ENCODE results near the gene C1QTNF2. TPM values are rescaled to one million over a fixed set of nuclear protein-coding genes. Genes with fewer than 3 reads are reported as not detected.

The C1QTNF2 gene
- total RNA-seq, 1 donor from 2014 or later = 0.14 TPM

GRCh38 chr5:160379511-160379910 lies 9.1 kb upstream of the C1QTNF2 start:
- Mint-ChIP-seq H3K36me3 (ENCODE audit: insufficient read depth) (no peaks in the 10 kb centered on the region), H3K4me1 (ENCODE audit: low read depth) (no peaks in the 10 kb centered on the region), H3K27me3 (peaks cover 10% of the 10 kb centered on the region), H3K9me3 (ENCODE audit: low read depth) (no peaks in the 10 kb centered on the region), H3K4me3 (ENCODE audit: low read depth) (no peak overlapping the region), H3K27ac (no peak overlapping the region)
- no peak for DNase-seq (ENCODE audit: low spot score, unreplicated experiment)
- no peak for TF ChIP-seq CTCF (IDR thresholded peaks at IDR 0.05; ENCODE audit: unreplicated experiment)

GRCh38 chr5:160378330-160378729 lies 7.9 kb upstream of the C1QTNF2 start:
- H3K4me3 Mint-ChIP-seq (ENCODE audit: low read depth) = no peak overlapping the region
- peaks cover 17% of the 10 kb centered on the region for H3K27me3 Mint-ChIP-seq
- TF ChIP-seq CTCF (IDR thresholded peaks at IDR 0.05; ENCODE audit: unreplicated experiment) = no peak
- H3K9me3 Mint-ChIP-seq (ENCODE audit: low read depth) = no peaks in the 10 kb centered on the region
- H3K27ac Mint-ChIP-seq = no peak overlapping the region
- H3K4me1 Mint-ChIP-seq (ENCODE audit: low read depth) = no peaks in the 10 kb centered on the region
- no peak for DNase-seq (ENCODE audit: low spot score, unreplicated experiment)
- H3K36me3 Mint-ChIP-seq (ENCODE audit: insufficient read depth) = no peaks in the 10 kb centered on the region

- no peak overlapping the region for H3K27ac Mint-ChIP-seq
- H3K36me3 Mint-ChIP-seq (ENCODE audit: insufficient read depth) = no peaks in the 10 kb centered on the region
- H3K9me3 Mint-ChIP-seq (ENCODE audit: low read depth) = no peaks in the 10 kb centered on the region
Measured at GRCh38 chr5:160377651-160378050, 7.2 kb upstream of the C1QTNF2 start.

GRCh38 chr5:160376416-160376815 lies 6.0 kb upstream of the C1QTNF2 start:
- H3K27ac Mint-ChIP-seq = no peak overlapping the region
- H3K4me3 Mint-ChIP-seq (ENCODE audit: low read depth) = no peak overlapping the region
- peaks cover 36% of the 10 kb centered on the region for H3K27me3 Mint-ChIP-seq
- TF ChIP-seq CTCF (IDR thresholded peaks at IDR 0.05; ENCODE audit: unreplicated experiment) = no peak
- DNase-seq (ENCODE audit: low spot score, unreplicated experiment) = no peak
- H3K36me3 Mint-ChIP-seq (ENCODE audit: insufficient read depth) = no peaks in the 10 kb centered on the region
- no peaks in the 10 kb centered on the region for H3K4me1 Mint-ChIP-seq (ENCODE audit: low read depth)
- H3K9me3 Mint-ChIP-seq (ENCODE audit: low read depth) = no peaks in the 10 kb centered on the region

More at GRCh38 chr5:160377651-160378050, 7.2 kb upstream of the C1QTNF2 start:
- Mint-ChIP-seq H3K4me3 (ENCODE audit: low read depth) (no peak overlapping the region), H3K4me1 (ENCODE audit: low read depth) (no peaks in the 10 kb centered on the region), H3K27me3 (peaks cover 24% of the 10 kb centered on the region)
- TF ChIP-seq CTCF (IDR thresholded peaks at IDR 0.05; ENCODE audit: unreplicated experiment) = no peak
- no peak for DNase-seq (ENCODE audit: low spot score, unreplicated experiment)

GRCh38 chr5:160375701-160376100 lies 5.3 kb upstream of the C1QTNF2 start:
- Mint-ChIP-seq H3K27me3 (peaks cover 43% of the 10 kb centered on the region), H3K4me3 (ENCODE audit: low read depth) (no peak overlapping the region), H3K4me1 (ENCODE audit: low read depth) (no peaks in the 10 kb centered on the region), H3K36me3 (ENCODE audit: insufficient read depth) (no peaks in the 10 kb centered on the region), H3K27ac (no peak overlapping the region), H3K9me3 (ENCODE audit: low read depth) (no peaks in the 10 kb centered on the region)
- DNase-seq (ENCODE audit: low spot score, unreplicated experiment) = no peak
- no peak for TF ChIP-seq CTCF (IDR thresholded peaks at IDR 0.05; ENCODE audit: unreplicated experiment)

All from progenitor cell of endocrine pancreas (in vitro differentiated cells).